ENCODE measurements around the gene IL3.

IL3 gene

GRCh38 chr5:132027027-132027426, 33.4 kb upstream of the IL3 start:
- Histone ChIP-seq H3K4me1 (ENCODE audit: control insufficient read depth, insufficient read depth, low read length, unreplicated experiment) (no peaks in the 10 kb centered on the region), H3K27ac (ENCODE audit: low read depth, low read length) (no peak overlapping the region), H3K27me3 (ENCODE audit: insufficient read depth, low read length) (peaks cover 59% of the 10 kb centered on the region), H3K36me3 (ENCODE audit: insufficient read depth, low read length) (no peaks in the 10 kb centered on the region), H3K79me2 (ENCODE audit: control insufficient read depth, insufficient read depth, low read length, unreplicated experiment) (no peaks in the 10 kb centered on the region), H3K4me3 (ENCODE audit: low read depth, low read length) (no peak overlapping the region), H2AFZ (ENCODE audit: low read length, unreplicated experiment) (no peak overlapping the region)

GRCh38 chr5:132029609-132030330, 30.7 kb upstream of the IL3 start:
- Histone ChIP-seq H3K36me3 (ENCODE audit: insufficient read depth, low read length) (no peaks in the 10 kb centered on the region), H3K79me2 (ENCODE audit: control insufficient read depth, insufficient read depth, low read length, unreplicated experiment) (no peaks in the 10 kb centered on the region), H3K4me3 (ENCODE audit: low read depth, low read length) (no peak overlapping the region), H3K4me1 (ENCODE audit: control insufficient read depth, insufficient read depth, low read length, unreplicated experiment) (no peaks in the 10 kb centered on the region), H3K27ac (ENCODE audit: low read depth, low read length) (no peak overlapping the region), H2AFZ (ENCODE audit: low read length, unreplicated experiment) (no peak overlapping the region), H3K27me3 (ENCODE audit: insufficient read depth, low read length) (peaks cover 74% of the 10 kb centered on the region)

- no peak overlapping the region for H3K4me3 ChIP-seq (ENCODE audit: low read depth, low read length)
- no peak overlapping the region for H2AFZ ChIP-seq (ENCODE audit: low read length, unreplicated experiment)
- no peak overlapping the region for H3K27ac ChIP-seq (ENCODE audit: low read depth, low read length)
- no peaks in the 10 kb centered on the region for H3K79me2 ChIP-seq (ENCODE audit: control insufficient read depth, insufficient read depth, low read length, unreplicated experiment)
- no peaks in the 10 kb centered on the region for H3K36me3 ChIP-seq (ENCODE audit: insufficient read depth, low read length)
- no peaks in the 10 kb centered on the region for H3K4me1 ChIP-seq (ENCODE audit: control insufficient read depth, insufficient read depth, low read length, unreplicated experiment)
- H3K27me3 ChIP-seq (ENCODE audit: insufficient read depth, low read length), result peaks cover 67% of the 10 kb centered on the region
These were observed 29.8 kb upstream of the IL3 start for GRCh38 chr5:132030610-132031009.

- no peaks in the 10 kb centered on the region for H3K79me2 ChIP-seq (ENCODE audit: control insufficient read depth, insufficient read depth, low read length, unreplicated experiment)
- H3K36me3 ChIP-seq (ENCODE audit: insufficient read depth, low read length), result no peaks in the 10 kb centered on the region
- no peak overlapping the region for H2AFZ ChIP-seq (ENCODE audit: low read length, unreplicated experiment)
These were observed 28.3 kb upstream of the IL3 start for GRCh38 chr5:132032196-132032595.

GRCh38 chr5:132033122-132033521, 27.3 kb upstream of the IL3 start:
- H3K27ac ChIP-seq (ENCODE audit: low read depth, low read length), result no peak overlapping the region
- H3K27me3 ChIP-seq (ENCODE audit: insufficient read depth, low read length), result peaks cover 88% of the 10 kb centered on the region
- no peak overlapping the region for H2AFZ ChIP-seq (ENCODE audit: low read length, unreplicated experiment)
- no peaks in the 10 kb centered on the region for H3K4me1 ChIP-seq (ENCODE audit: control insufficient read depth, insufficient read depth, low read length, unreplicated experiment)
- no peaks in the 10 kb centered on the region for H3K79me2 ChIP-seq (ENCODE audit: control insufficient read depth, insufficient read depth, low read length, unreplicated experiment)
- no peak overlapping the region for H3K4me3 ChIP-seq (ENCODE audit: low read depth, low read length)
- H3K36me3 ChIP-seq (ENCODE audit: insufficient read depth, low read length), result no peaks in the 10 kb centered on the region

More at GRCh38 chr5:132032196-132032595, 28.3 kb upstream of the IL3 start:
- Histone ChIP-seq H3K4me3 (ENCODE audit: low read depth, low read length) (no peak overlapping the region), H3K27ac (ENCODE audit: low read depth, low read length) (no peak overlapping the region), H3K4me1 (ENCODE audit: control insufficient read depth, insufficient read depth, low read length, unreplicated experiment) (no peaks in the 10 kb centered on the region), H3K27me3 (ENCODE audit: insufficient read depth, low read length) (peaks cover 79% of the 10 kb centered on the region)

GRCh38 chr5:132037353-132037752, 23.1 kb upstream of the IL3 start:
- no peak overlapping the region for H3K4me3 ChIP-seq (ENCODE audit: low read depth, low read length)
- H3K79me2 ChIP-seq (ENCODE audit: control insufficient read depth, insufficient read depth, low read length, unreplicated experiment), result no peaks in the 10 kb centered on the region
- no peak overlapping the region for H2AFZ ChIP-seq (ENCODE audit: low read length, unreplicated experiment)
- H3K27ac ChIP-seq (ENCODE audit: low read depth, low read length), result no peak overlapping the region
- no peaks in the 10 kb centered on the region for H3K4me1 ChIP-seq (ENCODE audit: control insufficient read depth, insufficient read depth, low read length, unreplicated experiment)
- H3K27me3 ChIP-seq (ENCODE audit: insufficient read depth, low read length), result peaks cover 90% of the 10 kb centered on the region
- H3K36me3 ChIP-seq (ENCODE audit: insufficient read depth, low read length), result no peaks in the 10 kb centered on the region

GRCh38 chr5:132044207-132044606, 16.2 kb upstream of the IL3 start:
- H3K79me2 ChIP-seq (ENCODE audit: control insufficient read depth, insufficient read depth, low read length, unreplicated experiment), result no peaks in the 10 kb centered on the region
- H3K36me3 ChIP-seq (ENCODE audit: insufficient read depth, low read length), result no peaks in the 10 kb centered on the region
- peaks cover 68% of the 10 kb centered on the region for H3K27me3 ChIP-seq (ENCODE audit: insufficient read depth, low read length)
- H3K4me3 ChIP-seq (ENCODE audit: low read depth, low read length), result no peak overlapping the region
- H2AFZ ChIP-seq (ENCODE audit: low read length, unreplicated experiment), result no peak overlapping the region
- H3K27ac ChIP-seq (ENCODE audit: low read depth, low read length), result no peak overlapping the region
- no peaks in the 10 kb centered on the region for H3K4me1 ChIP-seq (ENCODE audit: control insufficient read depth, insufficient read depth, low read length, unreplicated experiment)

GRCh38 chr5:132046880-132047299, 13.6 kb upstream of the IL3 start:
- no peak overlapping the region for H3K4me3 ChIP-seq (ENCODE audit: low read depth, low read length)
- H3K79me2 ChIP-seq (ENCODE audit: control insufficient read depth, insufficient read depth, low read length, unreplicated experiment), result no peaks in the 10 kb centered on the region
- H3K27me3 ChIP-seq (ENCODE audit: insufficient read depth, low read length), result peaks cover 66% of the 10 kb centered on the region
- no peaks in the 10 kb centered on the region for H3K4me1 ChIP-seq (ENCODE audit: control insufficient read depth, insufficient read depth, low read length, unreplicated experiment)
- no peaks in the 10 kb centered on the region for H3K36me3 ChIP-seq (ENCODE audit: insufficient read depth, low read length)
- no peak overlapping the region for H3K27ac ChIP-seq (ENCODE audit: low read depth, low read length)
- no peak overlapping the region for H2AFZ ChIP-seq (ENCODE audit: low read length, unreplicated experiment)

- Histone ChIP-seq H3K4me1 (ENCODE audit: control insufficient read depth, insufficient read depth, low read length, unreplicated experiment) (no peaks in the 10 kb centered on the region), H3K4me3 (ENCODE audit: low read depth, low read length) (no peak overlapping the region), H3K79me2 (ENCODE audit: control insufficient read depth, insufficient read depth, low read length, unreplicated experiment) (no peaks in the 10 kb centered on the region), H3K27ac (ENCODE audit: low read depth, low read length) (no peak overlapping the region), H3K36me3 (ENCODE audit: insufficient read depth, low read length) (no peaks in the 10 kb centered on the region), H2AFZ (ENCODE audit: low read length, unreplicated experiment) (no peak overlapping the region), H3K27me3 (ENCODE audit: insufficient read depth, low read length) (peaks cover 54% of the 10 kb centered on the region)
These were observed 11.4 kb upstream of the IL3 start for GRCh38 chr5:132049093-132049492.

- Histone ChIP-seq H3K27me3 (ENCODE audit: insufficient read depth, low read length) (peaks cover 49% of the 10 kb centered on the region), H3K79me2 (ENCODE audit: control insufficient read depth, insufficient read depth, low read length, unreplicated experiment) (no peaks in the 10 kb centered on the region), H2AFZ (ENCODE audit: low read length, unreplicated experiment) (no peak overlapping the region), H3K36me3 (ENCODE audit: insufficient read depth, low read length) (no peaks in the 10 kb centered on the region), H3K4me3 (ENCODE audit: low read depth, low read length) (no peak overlapping the region), H3K4me1 (ENCODE audit: control insufficient read depth, insufficient read depth, low read length, unreplicated experiment) (no peaks in the 10 kb centered on the region), H3K27ac (ENCODE audit: low read depth, low read length) (no peak overlapping the region)
These were observed 10.9 kb upstream of the IL3 start for GRCh38 chr5:132049559-132049958.

GRCh38 chr5:132050136-132050535, 10.3 kb upstream of the IL3 start:
- H3K27ac ChIP-seq (ENCODE audit: low read depth, low read length), result no peak overlapping the region
- no peaks in the 10 kb centered on the region for H3K79me2 ChIP-seq (ENCODE audit: control insufficient read depth, insufficient read depth, low read length, unreplicated experiment)
- H3K27me3 ChIP-seq (ENCODE audit: insufficient read depth, low read length), result peaks cover 43% of the 10 kb centered on the region
- H2AFZ ChIP-seq (ENCODE audit: low read length, unreplicated experiment), result no peak overlapping the region
- H3K4me1 ChIP-seq (ENCODE audit: control insufficient read depth, insufficient read depth, low read length, unreplicated experiment), result no peaks in the 10 kb centered on the region
- H3K36me3 ChIP-seq (ENCODE audit: insufficient read depth, low read length), result no peaks in the 10 kb centered on the region
- H3K4me3 ChIP-seq (ENCODE audit: low read depth, low read length), result no peak overlapping the region

Measured in ACC112 (cell line).